HCT116 (cell line): ENCODE data around the gene AKAP11. TPM values are rescaled to one million over a fixed set of nuclear protein-coding genes. Genes with fewer than 3 reads are reported as not detected.

ENCODE experiments used
- ATAC-seq: fragments of 200-7000 bp; cut with Tn5 transposase; 2 replicates; pipeline ENCODE4 v1.9.1; 2020; ENCODE audit warnings: mild to moderate bottlenecking, moderate library complexity
- BruUV-seq: library from RNA; stranded (reverse); fragments of 400-500 nt; replicated peaks from 2 replicates; lab custom pipeline; 2021; lab: Mats Ljungman, UMichigan
- CTCF ChIA-PET: fragments of 300-600 bp; sonication (Branson Sonifier 250); formaldehyde crosslinking; loops from one replicate; lab custom pipeline; 2021; ENCODE audit warnings: antibody characterized with exemption; lab: Charles Lee
- POLR2A ChIA-PET: fragments of 300-600, 350-600 bp; sonication (Branson Sonifier 250); formaldehyde crosslinking; loops from one replicate; lab custom pipeline; 2021; ENCODE audit warnings: antibody characterized with exemption; lab: Charles Lee
- RAD21 ChIA-PET, 2 experiments: fragments of 300-600 bp; sonication (Branson Sonifier 250); formaldehyde crosslinking; loops; one replicate each; lab custom pipeline; 2023; ENCODE audit warnings: low total read pairs in 2 of 2; ENCODE audit not compliant: uncharacterized antibody in 2 of 2, unreplicated experiment in 2 of 2, low non-redundant PET in 1 of 2; lab: Charles Lee
- DNase-seq: peaks from one replicate; pipeline ENCODE4 v3.0.0-alpha.2; 2010; ENCODE audit warnings: low read depth, low spot score
- H2AFZ ChIP-seq: fragments of 200-600 bp; shearing (Covaris generic), sonication (generic); 2 replicates; pipeline ENCODE4 v1.6.1; 2017; ENCODE audit warnings: low read depth, mixed run types, mixed read lengths, antibody characterized with exemption, low read length; ENCODE audit not compliant: poor library complexity, severe bottlenecking
- H3K27ac ChIP-seq: 2 replicates; pipeline ENCODE4 v1.5.1; 2012; ENCODE audit warnings: low read depth, low read length
- H3K27me3 ChIP-seq: fragments of 200-600 bp; sonication (generic); 2 replicates; pipeline ENCODE4 v1.6.1; 2016; ENCODE audit warnings: mixed run types, low read length, mixed read lengths; ENCODE audit not compliant: insufficient read depth
- H3K36me3 ChIP-seq, 2 experiments: fragments of 200-500 bp in 1 of 2; fragments of 200-600 bp in 1 of 2; sonication (Bioruptor generic) in 1 of 2; sonication (generic) in 1 of 2; 2 replicates each; pipeline versions ENCODE4 v1.5.1 to v1.6.1; 2014 to 2016; ENCODE audit warnings: low read length in 2 of 2, inconsistent platforms in 1 of 2, mixed read lengths in 1 of 2, mixed run types in 1 of 2; ENCODE audit not compliant: insufficient read depth in 2 of 2, control insufficient read depth in 1 of 2
- H3K4me1 ChIP-seq, 2 experiments: fragments of 200-600 bp in 1 of 2; sonication (generic) in 1 of 2; 2 replicates each; pipeline versions ENCODE4 v1.5.1 to v1.6.1; 2012 to 2017; ENCODE audit warnings: low read length in 2 of 2, inconsistent platforms in 1 of 2, mild to moderate bottlenecking in 1 of 2, mixed read lengths in 1 of 2, mixed run types in 1 of 2, moderate library complexity in 1 of 2; ENCODE audit not compliant: insufficient read depth in 2 of 2, control insufficient read depth in 1 of 2
- H3K4me2 ChIP-seq: fragments of 200-600 bp; sonication (generic); 2 replicates; pipeline ENCODE4 v1.6.1; 2017; ENCODE audit warnings: mixed run types, low read length, mixed read lengths
- H3K4me3 ChIP-seq, 2 experiments: fragments of 200-600 bp in 1 of 2; sonication (generic) in 1 of 2; replicated peaks in 1 of 2; 2 replicates each; pipeline ENCODE4 v1.5.1; 2011 to 2016; ENCODE audit warnings: low read length in 2 of 2, control low read depth in 1 of 2, low read depth in 1 of 2, mild to moderate bottlenecking in 1 of 2, mixed read lengths in 1 of 2, mixed run types in 1 of 2
- H3K79me2 ChIP-seq: fragments of 200-600 bp; sonication (generic); 2 replicates; pipeline ENCODE4 v1.6.1; 2017; ENCODE audit warnings: mild to moderate bottlenecking, mixed run types, low read length, moderate library complexity, mixed read lengths; ENCODE audit not compliant: insufficient read depth
- H3K9ac ChIP-seq: fragments of 200-600 bp; sonication (generic); 2 replicates; pipeline ENCODE4 v1.6.1; 2016; ENCODE audit warnings: low read length, mixed read lengths
- H3K9me2 ChIP-seq: fragments of 200-600 bp; sonication (generic), shearing (Covaris generic); 2 replicates; pipeline ENCODE4 v1.6.1; 2017; ENCODE audit warnings: mixed run types, mild to moderate bottlenecking, moderate library complexity; ENCODE audit not compliant: insufficient read depth
- H3K9me3 ChIP-seq, 2 experiments: fragments of 200-500 bp in 1 of 2; fragments of 200-600 bp in 1 of 2; sonication (Bioruptor generic) in 1 of 2; sonication (generic) in 1 of 2; 2 replicates each; pipeline ENCODE4 v1.6.1; 2014 to 2017; ENCODE audit warnings: low read length in 2 of 2, mixed read lengths in 2 of 2, inconsistent platforms in 1 of 2, low read depth in 1 of 2, mild to moderate bottlenecking in 1 of 2, mixed run types in 1 of 2, moderate library complexity in 1 of 2; ENCODE audit not compliant: control insufficient read depth in 1 of 2, insufficient read depth in 1 of 2
- H4K20me1 ChIP-seq: fragments of 200-600 bp; sonication (generic), shearing (Covaris generic); 2 replicates; pipeline ENCODE4 v1.6.1; 2017; ENCODE audit warnings: mixed run types, mild to moderate bottlenecking, moderate library complexity; ENCODE audit not compliant: insufficient read depth
- EGR1 ChIP-seq: IDR thresholded peaks from 2 replicates; pipeline ENCODE4 v1.6.1; 2012; ENCODE audit warnings: low read depth
- ELF1 ChIP-seq: IDR thresholded peaks from 2 replicates; pipeline ENCODE4 v1.6.1; 2012; ENCODE audit warnings: low read depth, borderline replicate concordance
- EZH2 ChIP-seq: fragments of 200-600 bp; sonication (generic); IDR thresholded peaks from 2 replicates; pipeline ENCODE4 v1.6.1; 2017; ENCODE audit warnings: antibody characterized with exemption, mixed run types
- JUND ChIP-seq: IDR thresholded peaks from 2 replicates; pipeline ENCODE4 v1.6.1; 2012
- RAD21 ChIP-seq: IDR thresholded peaks from 2 replicates; pipeline ENCODE4 v1.6.1; 2012; ENCODE audit warnings: low read depth, mild to moderate bottlenecking
- ZFX ChIP-seq: fragments of 450-650 bp; IDR thresholded peaks from 2 replicates; pipeline ENCODE4 v1.6.1; 2017
- intact Hi-C: fragments of 100-400 bp; cut with micrococcal nuclease; formaldehyde crosslinking; loops from 2 replicates; pipeline ENCODE4 v1.10.0; 2022
- total RNA-seq: library from RNA; stranded (reverse); gene quantifications from one replicate; pipeline ENCODE4 v1.2.1, GENCODE V29; 2021; ENCODE audit not compliant: unreplicated experiment
- TF ChIP-seq, protein P1 (sequence below): IDR thresholded peaks from 2 replicates; pipeline ENCODE4 v1.6.1; 2012
- TF ChIP-seq, protein P2 (sequence below): IDR thresholded peaks from 2 replicates; pipeline ENCODE4 v1.6.1; 2012; ENCODE audit warnings: low read depth

AKAP11 gene
- total RNA-seq, 1 experiment from 2014 or later = 21.7 TPM

DNA sequence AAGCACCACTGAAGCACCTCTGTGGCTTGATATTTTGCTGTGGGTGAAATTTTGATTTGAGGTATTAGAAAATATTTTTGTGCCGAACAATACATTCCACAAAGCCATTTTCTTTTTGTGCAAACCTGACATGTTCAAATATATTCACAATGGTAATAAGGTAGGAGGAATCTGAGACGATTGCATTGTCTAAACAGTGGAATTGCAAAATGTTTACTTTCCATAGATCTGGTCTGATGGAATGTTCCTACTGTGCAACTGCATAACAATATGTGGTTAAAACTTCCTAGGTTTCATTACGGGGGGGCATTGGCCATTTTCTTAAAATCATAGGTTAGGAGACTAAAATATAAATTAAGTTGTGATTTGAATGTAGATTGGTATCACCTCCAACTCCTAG, 42.7 kb upstream of the AKAP11 start:
- ATAC-seq = no peak
- BruUV-seq = no TSS peak

More for the DNA sequence above, 42.7 kb upstream of the AKAP11 start:
- Histone ChIP-seq H3K36me3 (no peaks in the 10 kb centered on the region), H3K27me3 (no peaks in the 10 kb centered on the region), H4K20me1 (no peaks in the 10 kb centered on the region), H3K4me3 (no peak overlapping the region), H3K9ac (no peak overlapping the region), H3K9me2 (no peaks in the 10 kb centered on the region), H3K4me2 (no peak overlapping the region), H2AFZ (no peak overlapping the region), H3K9me3 (no peaks in the 10 kb centered on the region), H3K4me1 (no peaks in the 10 kb centered on the region), H3K27ac (no peak overlapping the region), H3K79me2 (no peaks in the 10 kb centered on the region)
- intact Hi-C loops = no loop called here
- ChIA-PET CTCF (no interaction called here), POLR2A (no interaction called here), RAD21 (no interaction called here)
- DNase-seq = no peak
- TF ChIP-seq, protein P1, sequence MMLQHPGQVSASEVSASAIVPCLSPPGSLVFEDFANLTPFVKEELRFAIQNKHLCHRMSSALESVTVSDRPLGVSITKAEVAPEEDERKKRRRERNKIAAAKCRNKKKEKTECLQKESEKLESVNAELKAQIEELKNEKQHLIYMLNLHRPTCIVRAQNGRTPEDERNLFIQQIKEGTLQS = no peak
- TF ChIP-seq ELF1 (no peak), ZFX (no peak), JUND (no peak), EGR1 (no peak), RAD21 (no peak), EZH2 (no peak)
- TF ChIP-seq, protein P2, sequence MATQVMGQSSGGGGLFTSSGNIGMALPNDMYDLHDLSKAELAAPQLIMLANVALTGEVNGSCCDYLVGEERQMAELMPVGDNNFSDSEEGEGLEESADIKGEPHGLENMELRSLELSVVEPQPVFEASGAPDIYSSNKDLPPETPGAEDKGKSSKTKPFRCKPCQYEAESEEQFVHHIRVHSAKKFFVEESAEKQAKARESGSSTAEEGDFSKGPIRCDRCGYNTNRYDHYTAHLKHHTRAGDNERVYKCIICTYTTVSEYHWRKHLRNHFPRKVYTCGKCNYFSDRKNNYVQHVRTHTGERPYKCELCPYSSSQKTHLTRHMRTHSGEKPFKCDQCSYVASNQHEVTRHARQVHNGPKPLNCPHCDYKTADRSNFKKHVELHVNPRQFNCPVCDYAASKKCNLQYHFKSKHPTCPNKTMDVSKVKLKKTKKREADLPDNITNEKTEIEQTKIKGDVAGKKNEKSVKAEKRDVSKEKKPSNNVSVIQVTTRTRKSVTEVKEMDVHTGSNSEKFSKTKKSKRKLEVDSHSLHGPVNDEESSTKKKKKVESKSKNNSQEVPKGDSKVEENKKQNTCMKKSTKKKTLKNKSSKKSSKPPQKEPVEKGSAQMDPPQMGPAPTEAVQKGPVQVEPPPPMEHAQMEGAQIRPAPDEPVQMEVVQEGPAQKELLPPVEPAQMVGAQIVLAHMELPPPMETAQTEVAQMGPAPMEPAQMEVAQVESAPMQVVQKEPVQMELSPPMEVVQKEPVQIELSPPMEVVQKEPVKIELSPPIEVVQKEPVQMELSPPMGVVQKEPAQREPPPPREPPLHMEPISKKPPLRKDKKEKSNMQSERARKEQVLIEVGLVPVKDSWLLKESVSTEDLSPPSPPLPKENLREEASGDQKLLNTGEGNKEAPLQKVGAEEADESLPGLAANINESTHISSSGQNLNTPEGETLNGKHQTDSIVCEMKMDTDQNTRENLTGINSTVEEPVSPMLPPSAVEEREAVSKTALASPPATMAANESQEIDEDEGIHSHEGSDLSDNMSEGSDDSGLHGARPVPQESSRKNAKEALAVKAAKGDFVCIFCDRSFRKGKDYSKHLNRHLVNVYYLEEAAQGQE = no peak
